ENCODE results near the gene LRRC43.

LRRC43 gene

DNA sequence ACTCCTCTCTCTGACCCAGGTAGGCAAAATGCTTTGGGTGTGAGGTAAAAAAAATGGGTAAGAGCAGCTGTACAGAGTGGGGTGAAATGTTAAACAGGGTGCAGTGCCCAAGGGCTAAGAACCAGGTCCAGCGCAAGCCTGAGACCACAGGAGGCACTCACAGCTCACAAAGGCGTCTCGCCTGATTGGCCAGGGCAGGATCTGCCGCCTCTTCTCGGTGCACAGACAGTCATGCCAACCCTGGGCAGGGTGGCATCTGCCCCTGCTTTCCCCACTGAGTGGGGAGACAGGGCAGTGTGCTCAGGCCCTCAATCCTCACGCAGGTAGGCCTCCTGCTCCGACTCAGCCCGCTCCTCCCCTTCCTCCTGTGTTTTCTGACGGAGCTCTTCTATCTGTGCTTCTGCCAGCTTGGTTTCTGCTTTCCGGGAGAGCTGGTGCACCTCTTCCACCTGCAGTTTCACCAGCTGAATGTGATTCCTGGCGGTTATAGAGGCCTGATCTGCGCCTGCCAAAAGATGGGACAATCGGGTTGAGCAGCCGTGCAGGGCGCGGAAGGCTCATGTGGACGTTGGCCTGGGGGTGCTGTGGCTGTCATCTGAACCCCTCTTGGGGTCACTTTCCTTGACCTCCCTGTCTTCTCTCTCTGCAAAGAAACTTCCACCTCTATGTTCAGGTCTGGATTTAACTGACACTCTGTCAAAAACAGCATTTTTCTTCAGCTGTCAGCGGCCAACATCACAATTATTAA lies 25.3 kb downstream of the LRRC43 start:
- TF ChIP-seq GATA2 (IDR thresholded peaks at IDR 0.05; ENCODE audit: low read depth, low read length) (no peak), GATA3 (IDR thresholded peaks at IDR 0.05; ENCODE audit: low read depth, low read length) (no peak)

DNA sequence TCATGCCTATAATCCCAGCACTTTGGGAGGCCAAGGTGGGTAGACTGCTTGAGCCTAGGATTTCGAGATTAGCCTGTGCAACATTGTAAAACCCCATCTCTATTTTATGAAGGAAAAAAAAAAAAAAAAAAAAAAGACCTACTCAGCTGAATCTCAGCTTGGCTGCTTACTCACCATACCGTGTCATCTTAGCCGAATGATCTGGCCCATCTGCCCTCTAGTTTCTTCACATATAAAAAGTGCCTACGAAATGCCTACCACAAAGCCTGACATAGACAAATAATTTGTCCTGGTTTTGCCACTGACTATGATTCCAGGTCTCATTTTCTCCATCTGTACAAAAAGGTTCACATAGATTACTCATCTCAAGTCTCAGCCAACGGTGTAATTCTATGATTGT lies 32.8 kb downstream of the LRRC43 start:
- TF ChIP-seq GATA2 (IDR thresholded peaks at IDR 0.05; ENCODE audit: low read depth, low read length) = no peak
- TF ChIP-seq GATA3 (IDR thresholded peaks at IDR 0.05; ENCODE audit: low read depth, low read length) = no peak

DNA sequence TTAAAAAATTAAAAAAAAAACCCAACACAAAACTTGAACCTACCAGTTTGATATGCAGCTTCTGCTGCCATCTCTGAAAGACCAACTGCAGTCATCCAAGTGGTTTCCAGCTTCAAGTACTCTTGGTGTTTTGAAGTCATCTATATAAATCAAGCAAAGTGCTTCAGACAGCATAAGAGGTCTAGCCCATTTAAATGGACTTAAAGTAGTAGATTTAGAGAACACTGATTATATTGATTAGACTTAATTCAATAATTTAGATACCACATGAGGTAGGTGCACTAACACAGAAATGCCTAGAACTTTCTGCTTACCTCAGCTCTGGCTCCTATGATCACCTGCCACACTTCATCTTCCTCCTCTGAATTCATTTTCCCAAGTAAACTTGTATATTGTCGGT lies 33.5 kb downstream of the LRRC43 start:
- TF ChIP-seq GATA3 (IDR thresholded peaks at IDR 0.05; ENCODE audit: low read depth, low read length) (no peak), GATA2 (IDR thresholded peaks at IDR 0.05; ENCODE audit: low read depth, low read length) (no peak)

DNA sequence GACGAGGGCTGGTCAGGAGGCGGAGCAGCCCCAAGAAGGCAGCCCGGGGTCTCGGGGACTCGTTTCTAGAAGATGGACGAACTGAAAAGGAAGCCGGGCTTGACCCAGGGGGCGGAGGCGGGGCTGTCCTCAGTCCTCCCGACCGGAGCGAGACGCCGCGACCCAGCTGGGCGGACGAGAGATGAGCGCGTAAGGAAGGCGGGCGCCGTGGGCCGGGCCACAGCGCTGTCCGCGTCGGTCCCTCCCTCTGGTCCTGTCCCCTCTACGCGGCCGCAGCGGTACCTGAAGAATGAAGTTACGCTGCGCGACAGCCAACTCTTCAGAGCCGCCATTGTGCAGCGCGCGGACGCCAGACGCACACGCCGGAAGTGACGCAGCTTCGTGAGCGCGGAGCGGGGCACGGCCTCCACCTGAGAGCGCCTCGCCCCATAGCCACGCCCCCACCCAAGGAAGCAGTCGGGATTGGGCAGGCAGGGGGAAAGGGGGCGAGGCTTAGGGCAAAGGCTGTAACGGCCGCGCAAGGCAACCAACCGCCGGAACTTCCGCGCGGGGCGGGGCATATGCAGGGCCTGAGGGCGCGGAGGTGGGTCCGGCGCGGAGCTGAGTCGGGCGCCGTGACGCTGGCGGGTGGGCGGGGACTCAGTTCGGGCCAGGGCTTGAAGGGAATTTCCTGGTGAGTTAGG lies 42.9 kb downstream of the LRRC43 start, which contains the start of gene DIABLO:
TSS of gene DIABLO (minus strand) at position 370 of the 683 bp plus-strand sequence. CDS start at position 332, 38 bp downstream.
- no peak for TF ChIP-seq GATA3 (IDR thresholded peaks at IDR 0.05; ENCODE audit: low read depth, low read length)
- TF ChIP-seq GATA2 (IDR thresholded peaks at IDR 0.05; ENCODE audit: low read depth, low read length) = no peak

DNA sequence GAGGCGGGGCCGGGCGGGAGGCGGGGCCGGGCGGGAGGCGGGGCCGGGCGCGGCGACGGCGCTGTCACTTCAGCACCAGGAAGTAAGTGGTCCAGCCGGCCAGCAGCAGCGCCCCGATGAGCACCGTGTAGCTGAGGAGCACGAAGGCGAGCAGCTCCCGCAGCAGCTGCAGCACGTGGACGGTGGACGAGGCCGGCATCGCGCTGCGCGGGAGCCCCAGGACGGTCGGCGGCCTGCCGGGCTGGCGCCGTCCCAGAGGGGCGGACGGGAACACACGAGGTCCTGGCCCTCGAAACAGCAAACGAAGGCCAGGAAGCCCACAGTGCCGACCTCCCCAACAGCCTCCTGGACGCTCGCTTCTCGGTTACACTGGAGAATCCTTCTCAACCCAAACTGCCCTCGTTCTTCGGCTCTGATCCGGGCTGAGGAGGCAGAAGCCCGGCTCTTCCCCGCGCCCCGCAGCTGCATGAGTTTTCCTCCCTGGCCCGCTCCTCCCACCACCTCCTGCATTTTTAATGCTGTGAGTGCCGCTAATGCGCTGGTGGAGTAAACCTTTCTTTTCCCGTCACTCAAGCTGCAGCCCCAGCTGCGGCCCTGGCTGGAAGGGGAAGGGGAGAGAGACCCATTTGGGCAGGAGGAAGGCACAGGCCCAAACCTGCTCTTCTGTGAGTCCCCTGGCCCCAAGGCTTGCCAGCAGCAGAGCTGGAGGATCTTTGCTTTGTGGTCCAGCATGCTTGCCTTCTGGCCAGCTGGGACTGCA lies 43.6 kb downstream of the LRRC43 start:
- TF ChIP-seq GATA2 (IDR thresholded peaks at IDR 0.05; ENCODE audit: low read depth, low read length) (no peak), GATA3 (IDR thresholded peaks at IDR 0.05; ENCODE audit: low read depth, low read length) (no peak)

DNA sequence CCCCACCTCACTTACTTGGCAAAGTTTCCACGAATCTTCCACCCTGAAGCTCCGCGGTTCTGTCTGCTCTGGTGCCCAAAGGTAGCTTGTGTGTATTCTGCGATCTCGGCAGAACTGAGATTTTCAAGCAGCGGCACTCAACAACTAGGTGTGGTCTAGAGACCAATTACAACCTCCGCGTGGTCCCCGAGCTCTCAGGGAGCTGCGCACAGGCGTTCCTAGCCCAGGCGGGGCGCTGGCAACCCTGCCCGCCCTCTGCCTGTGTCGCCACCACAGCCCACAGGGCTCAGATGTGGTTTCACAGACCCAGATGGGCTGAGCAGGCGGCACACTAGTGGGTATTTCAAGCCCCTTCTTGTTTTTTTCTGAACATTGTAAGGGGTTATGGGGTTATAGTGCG lies 44.4 kb downstream of the LRRC43 start:
- no peak for TF ChIP-seq GATA3 (IDR thresholded peaks at IDR 0.05; ENCODE audit: low read depth, low read length)
- no peak for TF ChIP-seq GATA2 (IDR thresholded peaks at IDR 0.05; ENCODE audit: low read depth, low read length)

DNA sequence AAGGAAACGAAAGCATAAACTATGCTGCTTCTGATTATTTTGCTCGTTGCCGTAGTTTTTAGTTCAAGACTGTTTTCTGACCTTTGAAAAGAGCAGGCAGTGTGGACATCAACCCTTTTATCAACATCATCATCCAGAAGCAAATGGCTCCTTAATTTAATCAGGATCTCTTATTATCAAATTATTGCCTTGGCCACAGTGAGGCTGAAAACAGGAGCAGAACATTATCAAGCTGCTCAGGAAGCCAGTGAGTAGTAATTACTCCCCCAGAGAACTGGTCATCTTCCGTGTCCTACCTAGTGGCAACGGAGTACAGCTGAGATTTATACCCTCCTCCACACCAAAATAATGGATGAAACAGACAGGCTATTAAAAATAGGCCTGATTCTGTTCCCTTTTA lies 45.2 kb downstream of the LRRC43 start:
- peak; percentile 96 for TF ChIP-seq GATA2 (IDR thresholded peaks at IDR 0.05; ENCODE audit: low read depth, low read length)
- peak; percentile 91 for TF ChIP-seq GATA3 (IDR thresholded peaks at IDR 0.05; ENCODE audit: low read depth, low read length)

DNA sequence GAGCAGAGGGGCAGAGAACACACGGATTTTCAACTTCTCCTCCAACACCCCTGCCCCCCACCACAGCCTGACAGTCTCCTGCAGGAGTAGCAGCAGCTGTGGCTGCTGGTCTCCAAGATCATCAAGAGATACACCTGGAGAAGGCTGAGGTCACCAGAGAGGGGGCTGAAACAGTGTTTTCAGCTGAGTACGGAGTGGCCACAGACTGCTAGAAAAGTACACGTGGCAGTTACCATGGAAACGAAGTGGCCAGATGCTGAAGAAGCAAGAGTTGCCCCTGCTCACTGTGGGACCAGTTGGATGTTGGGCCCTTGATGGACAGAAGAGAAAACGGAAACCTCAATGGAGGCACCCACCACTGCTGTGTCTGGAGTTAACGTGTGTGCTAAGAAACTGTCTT lies 47.9 kb downstream of the LRRC43 start:
- no peak for TF ChIP-seq GATA2 (IDR thresholded peaks at IDR 0.05; ENCODE audit: low read depth, low read length)
- TF ChIP-seq GATA3 (IDR thresholded peaks at IDR 0.05; ENCODE audit: low read depth, low read length) = no peak

DNA sequence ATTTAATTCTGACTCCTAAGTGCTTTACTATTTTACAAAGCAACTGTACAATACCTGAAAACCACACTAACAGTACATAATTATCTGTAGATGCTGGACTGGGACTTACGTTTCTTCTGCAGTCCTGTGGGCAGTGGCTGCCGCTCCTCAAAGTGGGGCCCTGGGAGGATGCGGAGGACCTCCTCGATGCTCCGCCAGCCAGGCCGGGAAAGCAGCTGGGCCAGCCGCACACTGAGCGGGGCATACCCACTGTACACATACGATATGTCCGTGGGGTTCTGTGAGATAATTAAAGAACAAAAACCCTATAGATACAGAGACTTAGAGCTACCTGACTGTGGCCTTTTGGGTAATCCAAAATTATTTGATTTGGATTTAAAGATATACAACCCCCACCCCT lies 49.8 kb downstream of the LRRC43 start:
- TF ChIP-seq GATA2 (IDR thresholded peaks at IDR 0.05; ENCODE audit: low read depth, low read length) (no peak), GATA3 (IDR thresholded peaks at IDR 0.05; ENCODE audit: low read depth, low read length) (no peak)

DNA sequence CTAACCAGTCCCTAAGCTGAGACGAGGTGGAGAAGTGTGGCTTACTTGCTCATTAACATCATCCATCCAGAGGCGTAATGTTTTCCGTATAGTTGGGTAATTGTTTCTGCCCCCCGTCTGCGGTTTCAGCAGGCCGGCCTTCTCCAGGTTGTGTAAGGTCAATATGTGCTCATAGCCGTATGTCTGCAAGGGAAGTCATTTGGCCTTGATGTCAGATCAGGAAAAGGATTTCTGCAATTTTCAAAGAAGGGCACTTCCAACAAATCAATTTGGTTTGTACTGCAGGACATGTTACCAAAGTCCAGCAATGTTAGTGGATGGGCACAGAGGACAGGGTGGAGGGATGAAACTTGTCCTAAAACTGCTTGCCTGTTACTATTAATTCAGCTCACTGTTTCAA lies 52.8 kb downstream of the LRRC43 start:
- TF ChIP-seq GATA2 (IDR thresholded peaks at IDR 0.05; ENCODE audit: low read depth, low read length) (no peak), GATA3 (IDR thresholded peaks at IDR 0.05; ENCODE audit: low read depth, low read length) (no peak)

DNA sequence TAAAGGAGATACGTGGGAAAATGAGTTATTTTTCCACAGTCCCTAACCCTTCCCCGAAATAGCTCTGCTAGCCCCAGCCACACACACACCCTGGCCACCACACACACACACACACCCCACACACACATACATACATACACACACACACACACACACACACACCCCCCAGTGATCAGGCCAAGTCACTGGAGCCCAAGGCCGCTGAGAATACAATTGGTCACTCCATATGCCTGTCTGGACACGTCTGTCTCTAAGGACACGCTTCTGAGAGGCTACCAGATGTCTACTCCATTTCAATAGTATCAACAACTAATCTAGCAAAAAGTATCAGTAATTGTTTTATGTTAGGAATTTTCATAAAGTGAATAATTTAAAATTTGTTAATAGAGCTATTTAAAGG lies 55.9 kb downstream of the LRRC43 start:
- TF ChIP-seq GATA3 (IDR thresholded peaks at IDR 0.05; ENCODE audit: low read depth, low read length) (no peak), GATA2 (IDR thresholded peaks at IDR 0.05; ENCODE audit: low read depth, low read length) (no peak)

DNA sequence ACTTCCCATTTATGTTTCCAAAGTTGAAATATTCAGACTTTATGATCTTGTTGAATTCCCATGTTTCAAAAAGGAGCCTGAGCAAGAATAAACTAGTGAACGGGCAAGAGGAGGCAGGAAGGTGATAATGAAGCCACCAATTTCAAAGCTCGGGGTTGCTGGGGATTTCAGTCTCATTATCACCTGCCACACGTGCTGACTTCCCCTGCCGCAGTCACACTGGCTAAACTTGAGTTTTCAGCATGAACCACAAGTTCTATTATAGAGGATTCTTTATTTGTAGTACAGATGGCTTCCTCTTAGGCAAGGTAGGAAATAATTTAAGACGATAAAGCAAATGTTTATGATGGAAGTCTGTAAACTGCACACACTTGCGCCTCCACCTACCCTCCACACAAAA lies 61.0 kb downstream of the LRRC43 start:
- no peak for TF ChIP-seq GATA2 (IDR thresholded peaks at IDR 0.05; ENCODE audit: low read depth, low read length)
- no peak for TF ChIP-seq GATA3 (IDR thresholded peaks at IDR 0.05; ENCODE audit: low read depth, low read length)

DNA sequence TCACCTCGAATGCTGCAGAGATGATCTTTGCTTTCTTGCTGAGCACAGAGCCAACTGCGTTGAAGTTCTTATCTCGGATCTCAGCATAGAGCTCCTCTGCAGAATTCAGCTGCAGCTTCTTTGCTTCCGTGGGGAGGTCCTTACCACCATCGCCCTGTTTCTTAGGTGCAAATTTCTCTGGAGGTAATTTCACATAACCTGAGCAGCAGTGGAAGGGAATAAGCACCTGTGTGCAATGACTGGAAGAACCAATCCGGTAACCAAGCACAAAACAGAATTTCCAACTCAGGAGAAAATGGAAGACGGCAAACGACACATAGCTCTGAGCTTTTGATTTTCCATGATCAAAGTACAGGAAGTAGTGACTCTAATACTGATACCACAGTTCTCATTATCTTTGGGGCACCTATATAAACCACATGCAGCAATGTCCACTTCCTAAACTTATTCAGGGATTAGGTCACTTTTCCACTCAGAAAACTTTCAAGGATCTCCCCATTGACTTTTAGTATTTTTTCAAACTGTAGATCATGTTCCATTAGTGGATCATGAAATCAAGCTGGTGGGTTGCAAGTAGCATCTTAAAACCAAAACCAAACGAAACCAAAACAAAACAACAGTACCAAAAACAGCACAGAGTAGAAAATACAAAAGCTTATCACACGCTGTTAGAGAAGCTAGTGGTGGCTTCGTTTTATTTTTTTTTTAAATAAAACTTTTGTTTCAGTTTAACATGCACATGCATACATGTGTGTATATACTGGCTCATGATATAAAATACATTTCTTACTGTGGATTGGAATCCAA lies 61.8 kb downstream of the LRRC43 start:
- TF ChIP-seq GATA3 (IDR thresholded peaks at IDR 0.05; ENCODE audit: low read depth, low read length) (no peak), GATA2 (IDR thresholded peaks at IDR 0.05; ENCODE audit: low read depth, low read length) (no peak)

DNA sequence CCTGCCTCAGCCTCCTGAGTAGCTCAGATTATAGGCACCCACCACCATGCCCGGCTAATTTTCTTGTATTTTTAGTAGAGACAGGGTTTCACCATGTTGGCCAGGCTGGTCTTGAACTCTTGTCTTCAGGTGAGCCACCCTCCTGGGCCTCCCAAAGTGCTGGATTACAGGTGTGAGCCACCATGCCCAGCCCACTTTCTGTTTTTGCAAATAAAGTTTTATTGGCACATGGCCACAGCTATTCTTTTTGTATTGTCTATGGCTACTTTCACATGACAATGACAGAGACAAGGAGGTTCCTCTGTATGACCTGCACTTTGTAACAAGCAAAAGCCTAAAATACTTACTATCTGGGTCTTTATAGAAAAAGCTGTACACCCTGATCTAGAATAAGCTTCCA lies 62.6 kb downstream of the LRRC43 start:
- no peak for TF ChIP-seq GATA3 (IDR thresholded peaks at IDR 0.05; ENCODE audit: low read depth, low read length)
- no peak for TF ChIP-seq GATA2 (IDR thresholded peaks at IDR 0.05; ENCODE audit: low read depth, low read length)

Measured in SH-SY5Y (cell line).